Superior temporal gyrus (tissue), 1 donor: ENCODE results near the gene POLR3B.
"Not testable (repeated sequence)": the region's sequence is repeated elsewhere in the genome, so short reads cannot be mapped to it uniquely, and the experiment has no call there.

Experiments
- DNase-seq: peaks from one replicate; pipeline ENCODE4 v3.0.0-alpha.2; 2016; ENCODE audit errors: extremely low spot score

The POLR3B gene

GRCh38 chr12:106357549-106358395 lies at the start of gene POLR3B:
TSS of gene POLR3B (plus strand) at chr12:106357748. CDS start at chr12:106357880, 132 bp downstream.
- DNase-seq: peak; percentile 98

DNA sequence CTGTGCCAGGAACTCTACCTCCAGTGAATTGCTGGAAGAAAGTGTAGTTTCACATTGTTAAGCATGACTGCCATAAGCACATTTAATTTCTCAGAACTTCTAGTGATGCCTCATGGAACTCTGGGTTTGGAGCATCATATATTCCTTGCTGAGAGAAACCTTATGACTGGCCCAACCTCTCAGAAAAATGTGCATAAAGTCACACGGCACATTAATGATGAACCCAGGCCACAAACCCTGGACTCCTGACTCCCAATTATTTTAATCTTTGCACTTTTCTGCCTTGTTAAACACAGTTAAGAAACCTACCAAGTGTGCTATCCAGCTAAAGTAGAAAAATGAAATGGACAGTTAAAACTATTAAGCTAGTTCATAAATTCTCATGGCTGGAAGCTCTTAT lies 49.4 kb upstream of the POLR3B start:
- DNase-seq: no peak

DNA sequence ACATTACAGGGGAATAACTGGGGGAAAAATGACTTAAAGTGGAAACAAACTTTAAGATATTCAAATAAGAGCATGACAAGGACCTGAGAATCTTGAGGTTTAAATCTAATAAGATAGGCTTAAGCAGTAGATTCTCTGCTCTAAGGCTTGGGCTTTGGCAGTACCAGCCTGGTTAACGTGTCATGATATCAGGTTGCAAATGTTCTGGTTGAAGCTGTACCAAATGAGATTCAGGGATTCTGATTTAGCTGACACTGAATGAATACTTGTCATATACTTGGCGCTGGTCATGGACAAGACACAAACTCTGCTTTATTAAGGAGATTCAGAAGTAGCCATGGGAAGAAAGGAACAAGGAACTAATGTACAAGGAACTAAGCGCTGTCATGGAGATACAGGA lies 48.9 kb upstream of the POLR3B start:
- peak; percentile 21 for DNase-seq

- no peak for DNase-seq
Observed at GRCh38 chr12:106309671-106310505, 47.7 kb upstream of the POLR3B start.

DNA sequence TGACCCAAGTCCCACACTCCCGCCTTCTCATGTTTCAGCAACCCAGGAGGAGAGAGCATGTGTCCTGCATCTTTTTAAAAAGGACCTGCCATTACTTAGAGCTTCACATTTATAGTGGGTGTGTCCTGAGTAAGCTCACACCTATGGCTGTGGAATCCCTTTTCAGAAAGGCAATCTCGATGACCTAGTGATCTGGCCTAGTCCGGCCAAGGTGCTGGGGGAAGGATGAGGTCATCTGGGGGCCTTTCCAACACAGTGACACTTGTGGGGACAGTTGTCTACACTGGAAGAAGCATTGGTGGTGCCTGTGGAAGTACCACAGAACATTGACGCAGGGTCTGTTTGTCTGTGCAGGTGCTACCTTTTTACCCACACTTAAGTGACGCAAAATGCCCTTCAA lies 46.9 kb upstream of the POLR3B start:
- DNase-seq: no peak

GRCh38 chr12:106311139-106311538 lies 46.4 kb upstream of the POLR3B start:
- no peak for DNase-seq

DNA sequence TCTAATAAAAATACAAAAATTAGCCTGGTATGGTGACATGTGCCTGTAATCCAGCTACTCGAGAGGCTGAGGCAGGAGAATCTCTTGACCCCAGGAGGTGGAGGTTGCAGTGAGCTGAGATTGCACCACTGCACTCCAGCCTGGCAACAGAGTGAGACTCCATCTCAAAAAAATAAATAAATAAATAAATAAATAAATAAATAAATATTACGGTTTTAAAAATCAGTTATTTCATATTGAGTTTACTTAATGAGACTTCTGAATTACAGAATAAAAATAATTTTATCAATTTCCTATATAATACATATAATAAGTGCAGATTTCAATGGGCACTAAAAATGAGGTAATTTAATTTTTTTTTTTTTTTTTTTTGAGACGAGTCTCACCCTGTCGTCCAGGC lies 44.1 kb upstream of the POLR3B start:
- not testable (repeated sequence) for DNase-seq

GRCh38 chr12:106315523-106315922 lies 42.0 kb upstream of the POLR3B start:
- DNase-seq: no peak

DNA sequence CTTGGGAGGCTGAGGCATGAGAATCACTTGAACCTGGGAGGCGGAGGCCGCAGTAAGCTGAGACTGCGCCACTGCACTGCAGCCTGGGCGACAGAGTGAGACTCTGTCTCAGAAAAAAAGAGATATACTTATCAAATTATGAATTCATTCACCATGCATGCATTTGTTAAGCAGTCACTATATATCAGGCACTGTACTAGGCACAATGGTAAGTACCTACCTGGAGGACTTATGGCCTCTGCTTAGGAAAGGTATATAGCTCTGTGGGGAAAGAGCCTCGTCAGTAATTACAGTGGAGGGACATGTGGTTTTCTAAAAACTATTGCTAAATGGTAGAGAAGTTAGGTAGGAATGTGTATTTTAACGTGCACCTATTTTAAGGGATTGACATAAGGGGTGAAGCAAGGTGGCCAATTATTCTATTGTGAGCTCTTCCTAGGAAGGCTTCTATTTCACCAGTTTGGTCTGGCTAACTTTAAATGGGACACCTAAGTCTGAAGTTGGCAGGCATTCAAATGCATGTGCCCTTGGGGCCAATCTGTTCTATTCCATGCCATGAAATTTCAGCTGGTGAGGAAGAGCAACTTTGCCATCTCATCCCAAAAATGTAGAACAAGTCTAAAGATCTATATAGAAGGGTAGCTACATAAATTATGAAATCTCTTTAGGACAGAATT lies 40.0 kb upstream of the POLR3B start:
- no peak for DNase-seq

GRCh38 chr12:106321139-106321850 lies 36.3 kb upstream of the POLR3B start:
- no peak for DNase-seq

GRCh38 chr12:106323537-106323936 lies 34.0 kb upstream of the POLR3B start:
- DNase-seq: no peak

DNA sequence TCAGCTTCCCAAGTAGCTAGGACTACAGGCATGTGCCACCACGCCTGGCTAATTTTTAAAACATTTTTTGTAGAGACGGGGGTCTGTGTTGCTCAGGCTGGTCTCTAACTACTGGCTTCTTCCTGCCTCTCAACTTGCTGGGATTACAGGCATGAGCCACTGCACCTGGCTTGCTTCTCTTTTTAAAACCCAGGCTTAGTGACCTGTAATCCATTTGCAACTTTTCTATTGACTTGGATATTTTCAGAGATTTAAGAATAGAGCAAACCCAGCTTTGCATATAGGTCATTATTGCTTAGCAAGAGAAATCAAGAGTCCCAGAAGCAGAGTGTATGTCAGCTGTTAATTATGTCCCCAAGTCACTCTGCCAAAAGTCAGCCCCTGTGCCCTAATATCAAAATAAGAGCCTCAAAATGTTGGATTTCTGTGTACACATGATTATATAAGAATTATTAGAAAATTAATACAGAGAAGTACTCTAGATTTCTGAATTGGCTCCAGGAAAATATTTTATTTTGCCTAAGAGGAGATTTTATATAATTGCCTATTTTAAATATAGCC lies 30.2 kb upstream of the POLR3B start:
- no peak for DNase-seq

DNA sequence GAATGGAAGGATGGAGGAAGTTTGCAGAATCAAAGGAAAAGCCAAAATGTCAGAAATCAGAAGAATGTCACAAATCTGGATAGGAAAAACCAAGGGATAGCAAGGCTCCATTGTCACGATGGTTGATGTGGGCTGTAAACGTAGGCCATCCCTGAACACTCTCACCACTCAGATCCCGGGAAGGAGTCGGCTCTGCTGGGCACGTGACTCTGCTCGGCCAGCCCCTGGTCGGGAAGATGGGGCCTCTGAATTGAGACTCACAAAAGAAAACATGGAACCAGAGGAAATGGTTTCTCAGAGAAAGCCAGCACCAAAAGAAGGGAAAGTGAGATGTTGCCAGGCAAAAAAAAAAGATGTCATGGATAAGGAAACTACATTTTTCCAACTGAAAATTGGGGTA lies 28.8 kb upstream of the POLR3B start:
- DNase-seq: no peak

DNA sequence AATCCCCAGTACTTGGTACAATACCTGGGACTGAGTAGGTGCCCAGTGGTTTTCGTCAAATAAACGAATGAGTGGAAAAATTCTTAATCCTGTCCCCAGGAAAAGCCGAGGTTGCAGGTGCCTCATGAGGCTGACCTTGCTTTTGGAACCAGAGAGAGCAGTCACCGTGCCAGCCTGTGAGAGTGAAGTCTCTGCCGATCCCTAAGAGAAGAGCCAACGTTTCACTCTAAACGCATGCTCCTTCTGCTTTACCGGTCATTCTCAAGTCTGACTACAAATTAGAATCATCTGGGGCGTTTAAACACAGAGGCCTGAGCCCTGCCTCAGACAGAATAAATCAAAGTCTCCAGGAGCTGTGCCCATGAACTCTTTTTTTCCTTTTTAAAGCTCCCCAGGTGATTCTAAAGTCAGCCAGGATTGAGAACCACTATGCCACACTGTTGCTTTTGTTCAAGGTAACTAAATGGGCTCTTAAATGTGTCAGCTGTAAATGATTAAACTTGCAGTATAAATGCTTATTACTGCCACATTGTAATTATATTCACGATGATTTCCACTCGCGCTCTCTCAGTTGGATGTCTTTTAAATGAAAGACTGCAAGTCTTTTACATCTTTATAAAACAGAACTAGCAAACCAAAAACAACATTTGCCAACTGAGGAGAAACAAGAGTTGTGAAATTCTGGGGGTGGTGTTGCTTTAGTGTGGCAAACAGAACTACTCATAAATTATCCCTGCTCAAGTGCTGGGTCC lies 28.1 kb upstream of the POLR3B start:
- DNase-seq: no peak

- no peak for DNase-seq
Observed at GRCh38 chr12:106331599-106331998, 25.9 kb upstream of the POLR3B start.

GRCh38 chr12:106332536-106332935 lies 25.0 kb upstream of the POLR3B start:
- DNase-seq: no peak

- DNase-seq: no peak
Observed at GRCh38 chr12:106333010-106333409, 24.5 kb upstream of the POLR3B start.

DNA sequence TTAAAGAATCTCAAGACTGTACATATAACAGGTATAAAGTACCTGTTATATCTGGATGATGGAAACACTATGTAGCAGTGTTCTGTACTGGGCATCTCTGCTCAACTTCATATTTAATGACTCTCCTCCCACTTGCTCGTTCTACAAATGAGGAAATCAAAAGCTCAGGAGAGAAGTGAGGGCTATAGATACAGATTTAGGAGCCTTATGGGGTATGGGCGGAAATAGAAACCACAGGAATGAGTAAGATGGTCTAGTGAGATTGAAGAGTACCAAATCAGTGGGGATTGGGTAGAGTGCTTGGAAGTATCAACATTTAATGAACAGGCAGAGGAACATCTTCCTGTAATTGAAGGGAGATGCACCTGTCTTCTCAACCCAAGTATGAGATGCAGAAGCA lies 23.8 kb upstream of the POLR3B start:
- no peak for DNase-seq

- no peak for DNase-seq
Observed at GRCh38 chr12:106341086-106341877, 16.3 kb upstream of the POLR3B start.
